ENCODE data around the gene SOCS3.

DNA sequence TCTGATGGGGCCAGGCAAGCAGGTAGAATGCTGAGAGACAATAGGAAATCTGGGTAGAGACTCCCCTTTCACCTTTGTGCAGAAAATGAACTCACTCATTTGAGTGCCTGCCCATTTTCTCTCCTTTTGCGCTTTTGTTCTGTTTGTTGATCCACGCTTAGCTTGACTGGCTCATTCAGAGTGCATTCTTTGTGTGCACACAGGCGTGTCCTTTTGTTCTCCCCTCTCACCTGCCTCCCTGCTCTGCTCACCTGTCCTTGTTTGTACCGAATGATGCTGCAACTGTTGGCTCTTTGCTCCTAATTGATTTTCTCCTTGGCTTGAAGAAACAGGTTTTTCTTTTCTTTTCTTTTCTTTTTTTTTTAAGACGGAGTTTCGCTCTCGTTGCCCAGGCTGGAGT lies 34.3 kb upstream of the SOCS3 start:
- TF ChIP-seq CTCF (IDR thresholded peaks at IDR 0.05; ENCODE audit: low read depth, low read length, poor library complexity, severe bottlenecking): no peak
- no peak for TF ChIP-seq EZH2phosphoT487 (IDR thresholded peaks at IDR 0.05; ENCODE audit: borderline replicate concordance, low read length)

Data from DOHH2 (cell line).